ENCODE data around the gene TMPRSS6.

TMPRSS6 gene

GRCh38 chr22:37062376-37062675, 47.2 kb downstream of the TMPRSS6 start:
- Histone ChIP-seq H3K27ac (no peak overlapping the region), H3K36me3 (peaks cover 44% of the 10 kb centered on the region), H3K4me3 (ENCODE audit: low read depth, low read length) (no peak overlapping the region), H3K9me3 (ENCODE audit: severe bottlenecking) (no peaks in the 10 kb centered on the region), H3K27me3 (ENCODE audit: insufficient read depth, low read depth, severe bottlenecking) (no peaks in the 10 kb centered on the region)
- TF ChIP-seq, protein P1, sequence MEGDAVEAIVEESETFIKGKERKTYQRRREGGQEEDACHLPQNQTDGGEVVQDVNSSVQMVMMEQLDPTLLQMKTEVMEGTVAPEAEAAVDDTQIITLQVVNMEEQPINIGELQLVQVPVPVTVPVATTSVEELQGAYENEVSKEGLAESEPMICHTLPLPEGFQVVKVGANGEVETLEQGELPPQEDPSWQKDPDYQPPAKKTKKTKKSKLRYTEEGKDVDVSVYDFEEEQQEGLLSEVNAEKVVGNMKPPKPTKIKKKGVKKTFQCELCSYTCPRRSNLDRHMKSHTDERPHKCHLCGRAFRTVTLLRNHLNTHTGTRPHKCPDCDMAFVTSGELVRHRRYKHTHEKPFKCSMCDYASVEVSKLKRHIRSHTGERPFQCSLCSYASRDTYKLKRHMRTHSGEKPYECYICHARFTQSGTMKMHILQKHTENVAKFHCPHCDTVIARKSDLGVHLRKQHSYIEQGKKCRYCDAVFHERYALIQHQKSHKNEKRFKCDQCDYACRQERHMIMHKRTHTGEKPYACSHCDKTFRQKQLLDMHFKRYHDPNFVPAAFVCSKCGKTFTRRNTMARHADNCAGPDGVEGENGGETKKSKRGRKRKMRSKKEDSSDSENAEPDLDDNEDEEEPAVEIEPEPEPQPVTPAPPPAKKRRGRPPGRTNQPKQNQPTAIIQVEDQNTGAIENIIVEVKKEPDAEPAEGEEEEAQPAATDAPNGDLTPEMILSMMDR (IDR thresholded peaks at IDR 0.05; ENCODE audit: low read depth, low read length), result no peak
- DNase-seq, result no peak

DNA sequence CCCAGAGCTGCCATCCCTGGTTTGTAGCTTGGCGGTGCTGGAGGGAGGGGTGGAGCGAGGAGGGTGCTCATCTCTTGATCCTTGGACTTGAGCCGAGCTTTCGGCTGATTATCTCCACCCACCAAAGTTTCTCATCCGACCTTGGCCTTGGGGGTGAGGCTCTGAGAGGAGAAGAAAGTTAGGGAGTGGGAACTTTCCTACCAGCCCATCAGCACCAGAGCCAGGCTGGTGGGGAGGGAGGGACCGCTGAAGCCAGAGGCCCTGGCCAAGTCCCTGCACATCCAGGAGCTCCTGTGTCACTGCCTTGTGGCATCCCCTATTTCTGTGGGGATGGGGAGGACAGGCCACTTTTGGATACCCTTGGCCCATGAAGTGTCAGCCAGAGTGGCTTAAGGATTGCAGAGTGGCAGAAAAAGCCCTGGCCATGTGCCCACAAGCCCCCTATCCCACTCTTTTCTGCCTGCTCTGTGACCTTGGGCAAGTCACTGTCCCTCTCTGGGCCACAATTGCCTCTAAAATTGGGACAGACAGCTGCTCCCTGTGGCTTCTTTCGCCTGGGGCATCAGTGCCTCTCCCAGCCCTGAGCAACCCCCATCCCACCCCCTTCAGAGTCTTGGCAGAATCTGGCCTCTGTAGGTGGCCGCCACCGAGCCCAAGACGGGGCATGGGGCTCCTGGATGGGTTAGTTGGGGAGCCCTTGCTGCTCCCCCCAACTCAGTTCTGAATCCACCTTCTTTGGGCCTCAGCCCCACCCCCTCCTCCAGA, 47.7 kb downstream of the TMPRSS6 start:
- TF ChIP-seq, protein P1 (IDR thresholded peaks at IDR 0.05; ENCODE audit: low read depth, low read length), result no peak
- Histone ChIP-seq H3K36me3 (peaks cover 49% of the 10 kb centered on the region), H3K27ac (no peak overlapping the region), H3K27me3 (ENCODE audit: insufficient read depth, low read depth, severe bottlenecking) (no peaks in the 10 kb centered on the region), H3K4me3 (ENCODE audit: low read depth, low read length) (no peak overlapping the region), H3K9me3 (ENCODE audit: severe bottlenecking) (no peaks in the 10 kb centered on the region)
- peak; percentile 48 for DNase-seq

- Histone ChIP-seq H3K4me3 (ENCODE audit: low read depth, low read length) (no peak overlapping the region), H3K27ac (no peak overlapping the region), H3K9me3 (ENCODE audit: severe bottlenecking) (no peaks in the 10 kb centered on the region), H3K36me3 (peaks cover 57% of the 10 kb centered on the region), H3K27me3 (ENCODE audit: insufficient read depth, low read depth, severe bottlenecking) (no peaks in the 10 kb centered on the region)
- TF ChIP-seq, protein P1 (IDR thresholded peaks at IDR 0.05; ENCODE audit: low read depth, low read length), result no peak
- no peak for DNase-seq
Observed at GRCh38 chr22:37060801-37061610, 48.5 kb downstream of the TMPRSS6 start.

- Histone ChIP-seq H3K27ac (no peak overlapping the region), H3K36me3 (peaks cover 61% of the 10 kb centered on the region), H3K27me3 (ENCODE audit: insufficient read depth, low read depth, severe bottlenecking) (no peaks in the 10 kb centered on the region), H3K4me3 (ENCODE audit: low read depth, low read length) (no peak overlapping the region), H3K9me3 (ENCODE audit: severe bottlenecking) (no peaks in the 10 kb centered on the region)
- peak; percentile 49 for DNase-seq
- TF ChIP-seq, protein P1 (IDR thresholded peaks at IDR 0.05; ENCODE audit: low read depth, low read length), result no peak
Observed at GRCh38 chr22:37059876-37060449, 49.5 kb downstream of the TMPRSS6 start.

GRCh38 chr22:37058917-37059701, 50.4 kb downstream of the TMPRSS6 start:
- TF ChIP-seq, protein P1 (IDR thresholded peaks at IDR 0.05; ENCODE audit: low read depth, low read length), result no peak
- peaks cover 61% of the 10 kb centered on the region for H3K36me3 ChIP-seq

More at GRCh38 chr22:37058917-37059701, 50.4 kb downstream of the TMPRSS6 start:
- Histone ChIP-seq H3K9me3 (ENCODE audit: severe bottlenecking) (no peaks in the 10 kb centered on the region), H3K27me3 (ENCODE audit: insufficient read depth, low read depth, severe bottlenecking) (no peaks in the 10 kb centered on the region), H3K27ac (no peak overlapping the region), H3K4me3 (ENCODE audit: low read depth, low read length) (no peak overlapping the region)
- DNase-seq, result no peak

Data from WERI-Rb-1 (cell line).